HEK293 (cell line): ENCODE measurements around the gene CDH8.

Source experiments
- CTCF ChIA-PET: fragments of 350-600 bp; formaldehyde crosslinking; extraction: SDS; loops from one replicate; lab custom pipeline; 2021; ENCODE audit warnings: antibody characterized with exemption; lab: Yijun Ruan, JAX
- POLR2A ChIA-PET: fragments of 300-600 bp; formaldehyde crosslinking; extraction: SDS; loops from one replicate; lab custom pipeline; 2020; ENCODE audit warnings: antibody characterized with exemption, inconsistent platforms; lab: Yijun Ruan, JAX
- H3K27ac ChIP-seq: fragments of 200-500 bp; sonication (Bioruptor generic); 2 replicates; pipeline ENCODE4 v1.5.1; 2014; ENCODE audit warnings: low read depth, low read length, control low read depth, inconsistent platforms; ENCODE audit errors: extremely low read depth
- H3K36me3 ChIP-seq, 2 experiments: fragments of 200-500 bp in 1 of 2; sonication (Bioruptor generic) in 1 of 2; 1 replicate in 1 of 2; 2 replicates in 1 of 2; pipeline ENCODE4 v1.5.1; 2014 to 2017; ENCODE audit warnings: inconsistent platforms in 2 of 2, low read length in 2 of 2; ENCODE audit not compliant: control insufficient read depth in 2 of 2, insufficient read depth in 1 of 2
- H3K4me1 ChIP-seq: fragments of 200-500 bp; sonication (Bioruptor generic); 2 replicates; pipeline ENCODE4 v1.5.1; 2014; ENCODE audit warnings: mild to moderate bottlenecking, low read length, inconsistent platforms; ENCODE audit not compliant: control insufficient read depth, insufficient read depth
- H3K4me3 ChIP-seq: 2 replicates; pipeline ENCODE4 v1.5.1; 2011; ENCODE audit warnings: low read depth, mild to moderate bottlenecking, control low read depth, low read length, moderate library complexity
- H3K9me3 ChIP-seq: fragments of 200-500 bp; sonication (Bioruptor generic); 2 replicates; pipeline ENCODE4 v1.5.1; 2014; ENCODE audit warnings: low read depth, low read length, inconsistent platforms; ENCODE audit not compliant: control insufficient read depth, insufficient read depth
- FEZF1 ChIP-seq: fragments of 450-650 bp; formaldehyde crosslinking; IDR thresholded peaks from 2 replicates; pipeline ENCODE4 v1.5.1; 2016; ENCODE audit warnings: missing biosample characterization, missing genetic modification characterization
- HOXA7 ChIP-seq: sonication (generic); formaldehyde crosslinking; IDR thresholded peaks from 2 replicates; pipeline ENCODE4 v1.8.1; 2022; ENCODE audit warnings: missing genetic modification reagents, borderline replicate concordance
- KLF10 ChIP-seq: fragments of 450-650 bp; IDR thresholded peaks from 2 replicates; pipeline ENCODE4 v1.5.1; 2018; ENCODE audit warnings: missing biosample characterization, mild to moderate bottlenecking, missing genetic modification characterization
- YY1 ChIP-seq: fragments of 450-650 bp; formaldehyde crosslinking; IDR thresholded peaks from 2 replicates; pipeline ENCODE4 v1.5.1; 2018; ENCODE audit warnings: missing biosample characterization, missing genetic modification characterization
- ZEB2 ChIP-seq: fragments of 450-650 bp; formaldehyde crosslinking; IDR thresholded peaks from 2 replicates; pipeline ENCODE4 v1.5.1; 2016; ENCODE audit warnings: missing biosample characterization, missing genetic modification characterization
- ZFP41 ChIP-seq: fragments of 450-650 bp; formaldehyde crosslinking; IDR thresholded peaks from 2 replicates; pipeline ENCODE4 v1.5.1; 2016; ENCODE audit warnings: missing biosample characterization, missing genetic modification characterization, borderline replicate concordance
- ZNF132 ChIP-seq: fragments of 450-650 bp; formaldehyde crosslinking; IDR thresholded peaks from 2 replicates; pipeline ENCODE4 v1.5.1; 2017; ENCODE audit warnings: missing biosample characterization, missing genetic modification characterization, borderline replicate concordance
- ZNF266 ChIP-seq: fragments of 450-650 bp; formaldehyde crosslinking; IDR thresholded peaks from 2 replicates; pipeline ENCODE4 v1.5.1; 2016; ENCODE audit warnings: missing biosample characterization, missing genetic modification characterization, low read depth
- ZNF280D ChIP-seq: fragments of 450-650 bp; formaldehyde crosslinking; IDR thresholded peaks from 2 replicates; pipeline ENCODE4 v1.5.1; 2016; ENCODE audit warnings: missing biosample characterization, missing genetic modification characterization
- ZNF302 ChIP-seq: fragments of 450-650 bp; formaldehyde crosslinking; IDR thresholded peaks from 2 replicates; pipeline ENCODE4 v1.5.1; 2016; ENCODE audit warnings: missing biosample characterization, missing genetic modification characterization, low read depth
- ZNF354C ChIP-seq: fragments of 450-650 bp; formaldehyde crosslinking; IDR thresholded peaks from 2 replicates; pipeline ENCODE4 v1.5.1; 2016; ENCODE audit warnings: missing biosample characterization, missing genetic modification characterization, low read depth, borderline replicate concordance
- ZNF518A ChIP-seq: fragments of 450-650 bp; formaldehyde crosslinking; conservative IDR thresholded peaks from 2 replicates; pipeline ENCODE4 v1.5.1; 2016; ENCODE audit warnings: low read depth, missing biosample characterization, missing genetic modification characterization
- ZNF521 ChIP-seq: fragments of 450-650 bp; formaldehyde crosslinking; IDR thresholded peaks from 2 replicates; pipeline ENCODE4 v1.5.1; 2017; ENCODE audit warnings: missing biosample characterization, mild to moderate bottlenecking, missing genetic modification characterization
- ZNF530 ChIP-seq: fragments of 450-650 bp; formaldehyde crosslinking; IDR thresholded peaks from 2 replicates; pipeline ENCODE4 v1.5.1; 2016; ENCODE audit warnings: low read depth, missing biosample characterization, missing genetic modification characterization
- ZNF585B ChIP-seq: fragments of 450-650 bp; formaldehyde crosslinking; IDR thresholded peaks from 2 replicates; pipeline ENCODE4 v1.5.1; 2016; ENCODE audit warnings: missing biosample characterization, missing genetic modification characterization
- ZNF600 ChIP-seq: fragments of 450-650 bp; formaldehyde crosslinking; IDR thresholded peaks from 2 replicates; pipeline ENCODE4 v1.5.1; 2016; ENCODE audit warnings: missing biosample characterization, missing genetic modification characterization
- ZNF610 ChIP-seq: fragments of 450-650 bp; formaldehyde crosslinking; IDR thresholded peaks from 2 replicates; pipeline ENCODE4 v1.5.1; 2016; ENCODE audit warnings: missing biosample characterization, missing genetic modification characterization, borderline replicate concordance
- ZNF677 ChIP-seq: fragments of 450-650 bp; IDR thresholded peaks from 2 replicates; pipeline ENCODE4 v1.5.0; 2018; ENCODE audit warnings: missing biosample characterization, mild to moderate bottlenecking, missing genetic modification characterization, moderate library complexity
- TF ChIP-seq, protein P1 (sequence below): IDR thresholded peaks from 2 replicates; pipeline ENCODE4 v1.6.1; 2011; ENCODE audit warnings: mild to moderate bottlenecking, low read depth, low read length, borderline replicate concordance

The CDH8 gene

DNA sequence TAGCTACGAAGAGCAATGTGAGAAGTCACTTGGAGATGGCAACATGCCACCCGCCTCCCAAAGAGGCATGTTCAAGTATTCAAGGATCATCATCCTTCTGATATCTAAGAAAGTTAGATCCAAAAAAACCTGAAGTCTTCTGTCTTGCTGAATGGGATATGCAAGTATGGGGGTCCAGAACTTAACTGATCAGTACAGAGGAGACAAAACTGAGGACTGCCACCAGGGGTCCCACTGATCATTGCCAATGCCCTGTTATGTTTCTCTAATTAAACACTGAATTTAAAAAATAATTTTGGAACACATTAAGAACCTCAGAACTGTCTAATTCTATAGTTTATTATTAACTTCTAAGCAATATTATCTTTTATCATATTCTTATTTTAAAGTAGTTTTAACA is 99.7 kb downstream of the CDH8 start:
- Histone ChIP-seq H3K4me1 (no peaks in the 10 kb centered on the region), H3K4me3 (no peak overlapping the region), H3K27ac (no peak overlapping the region), H3K36me3 (no peaks in the 10 kb centered on the region), H3K9me3 (no peaks in the 10 kb centered on the region)
- CTCF ChIA-PET: interaction anchor here (0.6 to 0.7 kb wide), 2 partner anchors 81 to 606 kb away, joined by 3 read pairs; no protein-coding TSS in a partner anchor
- POLR2A ChIA-PET: no interaction called here
- no peak for TF ChIP-seq ZEB2 (tag by site-specific recombination)
- TF ChIP-seq YY1 (tag by site-specific recombination): no peak
- TF ChIP-seq ZNF302 (tag by site-specific recombination): no peak
- no peak for TF ChIP-seq ZNF610 (tag by site-specific recombination)
- no peak for TF ChIP-seq ZNF518A
- no peak for TF ChIP-seq ZNF354C (tag by site-specific recombination)
- TF ChIP-seq ZNF600 (tag by site-specific recombination): no peak
- TF ChIP-seq ZNF280D (tag by site-specific recombination): no peak
- no peak for TF ChIP-seq ZNF677 (tag by site-specific recombination)
- TF ChIP-seq ZNF521 (tag by site-specific recombination): no peak
- TF ChIP-seq ZFP41 (tag by site-specific recombination): no peak
- no peak for TF ChIP-seq ZNF585B (tag by site-specific recombination)
- TF ChIP-seq ZNF266 (tag by site-specific recombination): no peak
- no peak for TF ChIP-seq HOXA7 (CRISPR knock-in tag)
- no peak for TF ChIP-seq ZNF530 (tag by site-specific recombination)
- no peak for TF ChIP-seq ZNF132 (tag by site-specific recombination)
- TF ChIP-seq, protein P1, sequence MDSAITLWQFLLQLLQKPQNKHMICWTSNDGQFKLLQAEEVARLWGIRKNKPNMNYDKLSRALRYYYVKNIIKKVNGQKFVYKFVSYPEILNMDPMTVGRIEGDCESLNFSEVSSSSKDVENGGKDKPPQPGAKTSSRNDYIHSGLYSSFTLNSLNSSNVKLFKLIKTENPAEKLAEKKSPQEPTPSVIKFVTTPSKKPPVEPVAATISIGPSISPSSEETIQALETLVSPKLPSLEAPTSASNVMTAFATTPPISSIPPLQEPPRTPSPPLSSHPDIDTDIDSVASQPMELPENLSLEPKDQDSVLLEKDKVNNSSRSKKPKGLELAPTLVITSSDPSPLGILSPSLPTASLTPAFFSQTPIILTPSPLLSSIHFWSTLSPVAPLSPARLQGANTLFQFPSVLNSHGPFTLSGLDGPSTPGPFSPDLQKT: no peak
- TF ChIP-seq FEZF1 (tag by site-specific recombination): no peak
- TF ChIP-seq KLF10 (tag by site-specific recombination): no peak
